H1 (cell line): Measurements from ENCODE around the gene LIFR. TPM values are rescaled to one million over a fixed set of nuclear protein-coding genes. Genes with fewer than 3 reads are reported as not detected.

ENCODE experiments used
- CTCF ChIA-PET: fragments of 300-600 bp; sonication (Branson Sonifier 250); formaldehyde crosslinking; loops from one replicate; lab custom pipeline; 2021; ENCODE audit not compliant: partially characterized antibody; lab: Charles Lee
- POLR2A ChIA-PET: fragments of 300-600 bp; sonication (Branson Sonifier 250); formaldehyde crosslinking; loops from one replicate; lab custom pipeline; 2021; ENCODE audit warnings: inconsistent platforms; ENCODE audit not compliant: partially characterized antibody; lab: Charles Lee
- DNase-seq, 2 experiments: peaks; one replicate each; pipeline versions ENCODE4 v3.0.0 to v3.0.0-alpha.2; 2010 to 2022; ENCODE audit warnings: low spot score in 2 of 2, low read depth in 1 of 2, mixed read lengths in 1 of 2
- FAIRE-seq: peaks from 2 replicates; lab custom pipeline; 2011; peaks lifted over from hg19 to GRCh38; lab: Jason Lieb, UNC
- H2AFZ ChIP-seq: 2 replicates; pipeline ENCODE4 v1.8.1; 2012; ENCODE audit warnings: low read length, inconsistent platforms
- H2AK5ac ChIP-seq: 2 replicates; pipeline ENCODE4 v1.6.1; 2013; ENCODE audit warnings: low read depth, low read length
- H2BK120ac ChIP-seq: replicated peaks from 2 replicates; pipeline ENCODE3; 2013; ENCODE audit warnings: low read depth, low read length, inconsistent platforms
- H2BK12ac ChIP-seq: 2 replicates; pipeline ENCODE4 v1.6.1; 2013; ENCODE audit warnings: low read depth, low read length
- H2BK15ac ChIP-seq: 2 replicates; pipeline ENCODE4 v1.6.1; 2013; ENCODE audit warnings: low read length
- H2BK20ac ChIP-seq: 2 replicates; pipeline ENCODE4 v1.6.1; 2013; ENCODE audit warnings: low read length
- H2BK5ac ChIP-seq: 2 replicates; pipeline ENCODE4 v1.6.1; 2013; ENCODE audit warnings: low read depth, low read length
- H3K14ac ChIP-seq: 2 replicates; pipeline ENCODE4 v1.6.1; 2013; ENCODE audit warnings: inconsistent platforms; ENCODE audit not compliant: insufficient read length
- H3K18ac ChIP-seq: 2 replicates; pipeline ENCODE4 v1.6.1; 2013; ENCODE audit warnings: low read length; ENCODE audit errors: extremely low read depth
- H3K23ac ChIP-seq: 2 replicates; pipeline ENCODE4 v1.6.1; 2013; ENCODE audit warnings: inconsistent platforms; ENCODE audit not compliant: insufficient read length
- H3K23me2 ChIP-seq: 2 replicates; pipeline ENCODE4 v1.6.1; 2013; ENCODE audit warnings: low read depth, low read length
- H3K27ac ChIP-seq: 2 replicates; pipeline ENCODE4 v1.6.1; 2011; ENCODE audit warnings: low read depth, low read length, inconsistent platforms
- H3K27me3 ChIP-seq, 4 experiments: replicated peaks in 1 of 4; 1 replicate in 1 of 4; 2 replicates in 3 of 4; pipeline versions ENCODE4 v1.6.1 to v1.8.1; 2011 to 2013; ENCODE audit warnings: low read length in 3 of 4, mild to moderate bottlenecking in 3 of 4, inconsistent platforms in 2 of 4, mixed read lengths in 2 of 4, moderate library complexity in 1 of 4; ENCODE audit not compliant: control insufficient read depth in 3 of 4, insufficient read depth in 3 of 4; ENCODE audit errors: extremely low read depth in 1 of 4
- H3K36me3 ChIP-seq, 4 experiments: 2 replicates each; pipeline versions ENCODE4 v1.6.1 to v1.8.1; 2011 to 2013; ENCODE audit warnings: mild to moderate bottlenecking in 4 of 4, low read length in 3 of 4, moderate library complexity in 2 of 4, control low read depth in 1 of 4, inconsistent platforms in 1 of 4; ENCODE audit not compliant: insufficient read depth in 4 of 4, control insufficient read depth in 2 of 4
- H3K4ac ChIP-seq: replicated peaks from 2 replicates; pipeline ENCODE3; 2013; ENCODE audit warnings: low read length, low read depth, mixed read lengths, inconsistent platforms; ENCODE audit not compliant: insufficient read length
- H3K4me1 ChIP-seq, 4 experiments: replicated peaks in 1 of 4; 1 replicate in 1 of 4; 2 replicates in 3 of 4; pipeline versions ENCODE4 v1.6.1 to v1.8.1; 2011 to 2013; ENCODE audit warnings: low read length in 3 of 4, inconsistent platforms in 2 of 4, mixed read lengths in 1 of 4; ENCODE audit not compliant: insufficient read depth in 4 of 4, control insufficient read depth in 3 of 4
- H3K4me2 ChIP-seq, 2 experiments: 2 replicates each; pipeline versions ENCODE4 v1.6.1 to v1.8.1; 2011 to 2013; ENCODE audit warnings: low read depth in 2 of 2, low read length in 2 of 2, control low read depth in 1 of 2, inconsistent platforms in 1 of 2, mild to moderate bottlenecking in 1 of 2; ENCODE audit not compliant: insufficient read depth in 1 of 2
- H3K4me3 ChIP-seq, 4 experiments: fragments of 200-600, 300-600 bp in 1 of 4; sonication (generic), shearing (Covaris generic), sonication (Bioruptor Twin) in 1 of 4; 2 replicates each; pipeline versions ENCODE4 v1.5.1 to v1.8.1; 2011 to 2016; ENCODE audit warnings: low read length in 4 of 4, low read depth in 3 of 4, control low read depth in 2 of 4, inconsistent platforms in 2 of 4, mild to moderate bottlenecking in 2 of 4, mixed read lengths in 1 of 4, moderate library complexity in 1 of 4; ENCODE audit not compliant: insufficient read depth in 2 of 4; ENCODE audit errors: extremely low read depth in 1 of 4
- H3K56ac ChIP-seq: replicated peaks from 2 replicates; pipeline ENCODE3; 2013; ENCODE audit warnings: low read depth, mild to moderate bottlenecking, mixed read lengths, low read length, inconsistent platforms; ENCODE audit not compliant: insufficient read length
- H3K79me1 ChIP-seq: 2 replicates; pipeline ENCODE4 v1.6.1; 2013; ENCODE audit warnings: low read depth, low read length, control low read depth
- H3K79me2 ChIP-seq, 2 experiments: 2 replicates each; pipeline versions ENCODE4 v1.6.1 to v1.8.1; 2012 to 2013; ENCODE audit warnings: low read length in 2 of 2, mild to moderate bottlenecking in 2 of 2, inconsistent platforms in 1 of 2; ENCODE audit not compliant: insufficient read depth in 2 of 2, control insufficient read depth in 1 of 2
- H3K9ac ChIP-seq, 4 experiments: replicated peaks in 1 of 4; 1 replicate in 1 of 4; 2 replicates in 3 of 4; pipeline versions ENCODE4 v1.6.1 to v1.8.1; 2011 to 2013; ENCODE audit warnings: low read depth in 3 of 4, low read length in 3 of 4, control low read depth in 2 of 4, mild to moderate bottlenecking in 2 of 4, moderate library complexity in 2 of 4, inconsistent platforms in 1 of 4; ENCODE audit errors: extremely low read depth in 1 of 4
- H3K9me3 ChIP-seq, 2 experiments: 2 replicates each; pipeline versions ENCODE4 v1.6.1 to v1.8.1; 2012 to 2013; ENCODE audit warnings: mild to moderate bottlenecking in 2 of 2, moderate library complexity in 2 of 2, control low read depth in 1 of 2, inconsistent platforms in 1 of 2, low read depth in 1 of 2, low read length in 1 of 2, mixed read lengths in 1 of 2; ENCODE audit not compliant: insufficient read depth in 2 of 2
- H4K20me1 ChIP-seq, 2 experiments: replicated peaks in 1 of 2; 2 replicates each; pipeline versions ENCODE3 to v1.8.1; 2011 to 2013; ENCODE audit warnings: inconsistent platforms in 2 of 2, low read length in 2 of 2, mild to moderate bottlenecking in 1 of 2; ENCODE audit not compliant: insufficient read depth in 2 of 2, control insufficient read depth in 1 of 2
- H4K5ac ChIP-seq: 2 replicates; pipeline ENCODE4 v1.6.1; 2013; ENCODE audit warnings: low read length, low read depth, mixed read lengths, inconsistent platforms; ENCODE audit not compliant: insufficient read length
- H4K8ac ChIP-seq: 2 replicates; pipeline ENCODE4 v1.8.0; 2013; ENCODE audit warnings: mild to moderate bottlenecking, moderate library complexity, low read length, inconsistent platforms; ENCODE audit not compliant: insufficient read depth; ENCODE audit errors: extremely low read depth
- H4K91ac ChIP-seq: replicated peaks from 2 replicates; pipeline ENCODE3; 2013; ENCODE audit warnings: low read length, mixed read lengths, inconsistent platforms; ENCODE audit not compliant: insufficient read length
- NRF1 ChIP-seq: IDR thresholded peaks from 2 replicates; pipeline ENCODE4 v1.6.1; 2011; ENCODE audit warnings: mild to moderate bottlenecking, low read depth, low read length, improper control_type of control experiment
- WGBS, 2 experiments: shearing (Covaris generic) in 1 of 2; methylation state at CpG; one replicate each; pipeline versions ENCODE4 v1.1.6 to v1.1.7; 2013 to 2015; ENCODE audit warnings: low lambda C conversion rate in 2 of 2, mixed read lengths in 2 of 2, inconsistent platforms in 1 of 2, low coverage in 1 of 2, missing lambda C conversion rate in 1 of 2; ENCODE audit not compliant: insufficient replicate concordance in 2 of 2, insufficient coverage in 1 of 2, insufficient read length in 1 of 2; ENCODE audit errors: extremely low coverage in 1 of 2, missing lambda C conversion rate in 1 of 2; 5-methylcytosine and 5-hydroxymethylcytosine counted together
- polyA plus RNA-seq, 7 experiments: library from polyadenylated mRNA; depleted of rRNA in 3 of 7; stranded (reverse) in 5 of 7; unstranded in 2 of 7; fragments of >200 nt in 5 of 7; fragments of 200-250 nt in 2 of 7; gene quantifications; 1 replicate in 5 of 7; 2 replicates in 1 of 7; 4 replicates in 1 of 7; pipeline versions ENCODE4 v1.2.1 to v1.2.3, GENCODE V29; 2011 to 2013; ENCODE audit warnings: missing spikeins in 2 of 7, mixed read lengths in 2 of 7
- total RNA-seq: library from RNA; stranded (reverse); fragmentation: NEBNext Ultra II Directional; extraction: Animal tissue kit (Norgen Biotek cat#: 25700); gene quantifications from 2 replicates; pipeline ENCODE4 v1.2.1, GENCODE V29; 2021

Gene LIFR
- total and polyA plus RNA-seq, 2 of the 8 experiments (the other 6 are each of a cell fraction or from before 2014, with no cell fraction given) = 2.0 to 18.9 TPM

- Histone ChIP-seq H3K9ac (no peak overlapping the region), H3K4me2 (no peak overlapping the region), H4K8ac (no peak overlapping the region), H3K27me3 (no peaks in the 10 kb centered on the region), H2AFZ (no peak overlapping the region), H2AK5ac (no peak overlapping the region), H3K9me3 (no peaks in the 10 kb centered on the region), H3K79me2 (no peaks in the 10 kb centered on the region), H2BK120ac (no peak overlapping the region), H3K14ac (no peak overlapping the region), H3K23ac (no peak overlapping the region), H3K4me1 (no peaks in the 10 kb centered on the region), H3K4me3 (no peak overlapping the region), H3K23me2 (no peaks in the 10 kb centered on the region), H3K18ac (no peak overlapping the region), H4K20me1 (no peaks in the 10 kb centered on the region), H3K4ac (no peak overlapping the region), H2BK20ac (no peak overlapping the region), H2BK5ac (no peak overlapping the region), H3K27ac (no peak overlapping the region), H3K79me1 (no peaks in the 10 kb centered on the region), H2BK12ac (no peak overlapping the region), H3K56ac (no peak overlapping the region), H4K5ac (no peak overlapping the region), H3K36me3 (no peaks in the 10 kb centered on the region), H4K91ac (no peak overlapping the region), H2BK15ac (no peak overlapping the region)
- CTCF ChIA-PET = no interaction called here
- FAIRE-seq (no peak), DNase-seq (no peak)
- 93% methylated on average over 6 of the region's 6 CpGs; no CpG with 5 or more reads in 1 of the 2 experiments for WGBS, 2 experiments
- POLR2A ChIA-PET = no interaction called here
- TF ChIP-seq NRF1 = no peak
Measured at GRCh38 chr5:38585816-38586215, 29.4 kb upstream of the LIFR start.
